ENCODE measurements around the gene ALOX15.

ALOX15 gene

DNA sequence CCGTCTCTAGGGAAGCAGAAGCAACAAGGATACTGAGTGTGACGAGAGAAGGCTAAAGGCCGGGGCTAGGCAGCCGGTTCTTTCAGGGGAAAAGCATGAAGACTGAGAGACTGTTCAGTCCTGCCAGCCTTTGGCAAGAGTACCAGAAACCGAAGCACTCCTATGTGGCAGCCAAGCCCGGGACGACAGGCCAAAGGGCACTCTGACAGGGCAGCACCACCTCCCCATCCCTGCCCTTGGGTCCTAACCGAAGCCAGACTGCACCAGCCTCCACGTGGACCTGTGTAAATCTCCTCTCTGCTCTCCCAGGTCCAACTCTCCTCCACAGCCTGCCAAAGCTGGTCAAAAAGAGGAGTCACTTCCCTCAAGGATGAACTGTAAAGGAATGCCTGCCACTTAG lies 23.5 kb upstream of the ALOX15 start:
- no peak overlapping the region for H3K27ac ChIP-seq (replicated peaks; ENCODE audit: low read length)
- no peak overlapping the region for H4K8ac ChIP-seq (ENCODE audit: low read depth, low read length)
- no peak overlapping the region for H2BK12ac ChIP-seq (ENCODE audit: low read length)

DNA sequence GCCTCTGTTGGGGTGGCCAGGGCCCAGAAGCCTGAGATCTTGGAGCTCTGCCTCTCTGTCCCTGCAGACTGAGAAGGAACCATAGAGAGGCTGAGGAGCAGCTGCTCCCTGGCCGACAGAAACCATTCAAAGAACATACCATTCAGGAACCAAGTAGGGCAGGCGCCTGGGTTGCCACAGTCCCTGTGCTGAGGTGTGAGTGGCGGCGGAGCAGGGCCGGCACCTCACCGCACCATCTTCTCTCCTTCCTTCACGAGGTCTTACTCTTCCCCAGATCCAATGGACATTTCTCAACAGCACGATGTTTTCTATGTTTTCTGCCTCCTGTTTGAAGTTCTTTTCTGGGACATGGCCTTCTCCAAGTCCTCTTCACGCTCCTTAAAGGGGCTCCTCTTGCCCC lies 22.8 kb upstream of the ALOX15 start:
- Histone ChIP-seq H4K8ac (ENCODE audit: low read depth, low read length) (no peak overlapping the region), H2BK120ac (ENCODE audit: low read depth, low read length) (no peak overlapping the region), H2AFZ (ENCODE audit: low read length) (no peak overlapping the region), H3K79me1 (ENCODE audit: low read depth, low read length) (no peaks in the 10 kb centered on the region), H2AK5ac (ENCODE audit: low read depth, low read length) (no peak overlapping the region), H3K9me3 (replicated peaks in 1 of 2; ENCODE audit: control insufficient read depth in 2 of 2, insufficient read depth in 1 of 2, low read depth in 1 of 2, low read length in 2 of 2) (no peaks in the 10 kb centered on the region), H3K4me3 (ENCODE audit: low read length in 2 of 2) (no peak overlapping the region), H3K4me2 (ENCODE audit: insufficient read depth, low read length, poor library complexity, severe bottlenecking) (no peak overlapping the region), H2BK15ac (ENCODE audit: low read length) (no peak overlapping the region), H2BK12ac (ENCODE audit: low read length) (no peak overlapping the region), H3K27me3 (ENCODE audit: control insufficient read depth in 3 of 3, insufficient read depth in 3 of 3, low read depth in 1 of 3, low read length in 3 of 3) (no peaks in the 10 kb centered on the region), H3K36me3 (replicated peaks in 1 of 2; ENCODE audit: control insufficient read depth in 2 of 2, insufficient read depth in 2 of 2, low read length in 2 of 2) (no peaks in the 10 kb centered on the region), H3K14ac (ENCODE audit: low read length) (no peak overlapping the region), H3K18ac (ENCODE audit: low read length) (no peak overlapping the region), H3K9ac (ENCODE audit: low read depth, low read length, poor library complexity) (no peak overlapping the region), H3K23ac (ENCODE audit: low read depth, low read length, poor library complexity) (no peak overlapping the region), H4K91ac (ENCODE audit: low read depth, low read length, poor library complexity) (no peak overlapping the region), H3K4me1 (ENCODE audit: control insufficient read depth in 2 of 2, insufficient read depth in 1 of 2, low read depth in 1 of 2, low read length in 2 of 2) (no peaks in the 10 kb centered on the region), H3K27ac (replicated peaks; ENCODE audit: low read length) (no peak overlapping the region), H3K4ac (ENCODE audit: low read length) (no peak overlapping the region), H2BK5ac (ENCODE audit: low read length) (no peak overlapping the region)
- no peak for DNase-seq (ENCODE audit: low spot score)
- no CpG with 5 or more reads among the region's 9 CpGs for WGBS, 2 donors (ENCODE audit: extremely low coverage in 2 of 2, insufficient read length in 2 of 2, insufficient replicate concordance in 1 of 2)

More for the DNA sequence above, 23.5 kb upstream of the ALOX15 start:
- peaks cover 0 to 3% of the 10 kb centered on the region in 2 donors for H3K36me3 ChIP-seq (replicated peaks in 1 of 2; ENCODE audit: control insufficient read depth in 2 of 2, insufficient read depth in 2 of 2, low read length in 2 of 2)
- H3K9me3 ChIP-seq (replicated peaks in 1 of 2; ENCODE audit: control insufficient read depth in 2 of 2, insufficient read depth in 1 of 2, low read depth in 1 of 2, low read length in 2 of 2), result no peaks in the 10 kb centered on the region
- H3K14ac ChIP-seq (ENCODE audit: low read length), result no peak overlapping the region
- H3K27me3 ChIP-seq (ENCODE audit: control insufficient read depth in 3 of 3, insufficient read depth in 3 of 3, low read depth in 1 of 3, low read length in 3 of 3), result no peaks in the 10 kb centered on the region
- H2BK15ac ChIP-seq (ENCODE audit: low read length), result no peak overlapping the region
- no peak overlapping the region for H3K4me2 ChIP-seq (ENCODE audit: insufficient read depth, low read length, poor library complexity, severe bottlenecking)
- no peak overlapping the region for H2AFZ ChIP-seq (ENCODE audit: low read length)
- DNase-seq (ENCODE audit: low spot score), result no peak
- no peak overlapping the region for H3K23ac ChIP-seq (ENCODE audit: low read depth, low read length, poor library complexity)
- no peak overlapping the region for H3K4ac ChIP-seq (ENCODE audit: low read length)
- H3K4me3 ChIP-seq (ENCODE audit: low read length in 2 of 2), result no peak overlapping the region
- WGBS, 2 donors (ENCODE audit: extremely low coverage in 2 of 2, insufficient read length in 2 of 2, insufficient replicate concordance in 1 of 2), result no CpG with 5 or more reads among the region's 9 CpGs
- H2BK120ac ChIP-seq (ENCODE audit: low read depth, low read length), result no peak overlapping the region
- no peak overlapping the region for H3K18ac ChIP-seq (ENCODE audit: low read length)
- no peak overlapping the region for H3K9ac ChIP-seq (ENCODE audit: low read depth, low read length, poor library complexity)
- no peak overlapping the region for H2BK5ac ChIP-seq (ENCODE audit: low read length)
- H2AK5ac ChIP-seq (ENCODE audit: low read depth, low read length), result no peak overlapping the region
- no peaks in the 10 kb centered on the region for H3K79me1 ChIP-seq (ENCODE audit: low read depth, low read length)
- no peak overlapping the region for H4K91ac ChIP-seq (ENCODE audit: low read depth, low read length, poor library complexity)
- H3K4me1 ChIP-seq (ENCODE audit: control insufficient read depth in 2 of 2, insufficient read depth in 1 of 2, low read depth in 1 of 2, low read length in 2 of 2), result no peaks in the 10 kb centered on the region

DNA sequence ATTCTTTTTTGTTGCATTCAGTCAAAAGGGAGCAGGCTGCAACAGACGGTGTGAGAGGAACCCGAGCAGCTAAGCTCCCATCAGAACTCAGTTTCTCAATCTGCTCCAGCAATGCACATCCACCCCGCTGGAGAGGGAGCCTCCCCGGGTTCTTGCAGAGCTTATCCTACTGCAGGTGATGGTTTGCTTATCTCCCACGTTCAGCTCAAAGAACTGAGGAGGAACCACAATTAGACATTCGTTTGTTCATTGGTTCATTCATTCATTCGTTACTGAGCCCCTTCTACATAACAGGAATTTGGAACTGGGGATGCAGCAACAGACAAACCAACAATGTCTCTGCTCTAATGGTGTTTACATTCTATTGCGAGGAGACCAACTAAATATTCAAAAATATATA lies 22.2 kb upstream of the ALOX15 start:
- no peak overlapping the region for H2BK5ac ChIP-seq (ENCODE audit: low read length)
- H2BK15ac ChIP-seq (ENCODE audit: low read length), result no peak overlapping the region

DNA sequence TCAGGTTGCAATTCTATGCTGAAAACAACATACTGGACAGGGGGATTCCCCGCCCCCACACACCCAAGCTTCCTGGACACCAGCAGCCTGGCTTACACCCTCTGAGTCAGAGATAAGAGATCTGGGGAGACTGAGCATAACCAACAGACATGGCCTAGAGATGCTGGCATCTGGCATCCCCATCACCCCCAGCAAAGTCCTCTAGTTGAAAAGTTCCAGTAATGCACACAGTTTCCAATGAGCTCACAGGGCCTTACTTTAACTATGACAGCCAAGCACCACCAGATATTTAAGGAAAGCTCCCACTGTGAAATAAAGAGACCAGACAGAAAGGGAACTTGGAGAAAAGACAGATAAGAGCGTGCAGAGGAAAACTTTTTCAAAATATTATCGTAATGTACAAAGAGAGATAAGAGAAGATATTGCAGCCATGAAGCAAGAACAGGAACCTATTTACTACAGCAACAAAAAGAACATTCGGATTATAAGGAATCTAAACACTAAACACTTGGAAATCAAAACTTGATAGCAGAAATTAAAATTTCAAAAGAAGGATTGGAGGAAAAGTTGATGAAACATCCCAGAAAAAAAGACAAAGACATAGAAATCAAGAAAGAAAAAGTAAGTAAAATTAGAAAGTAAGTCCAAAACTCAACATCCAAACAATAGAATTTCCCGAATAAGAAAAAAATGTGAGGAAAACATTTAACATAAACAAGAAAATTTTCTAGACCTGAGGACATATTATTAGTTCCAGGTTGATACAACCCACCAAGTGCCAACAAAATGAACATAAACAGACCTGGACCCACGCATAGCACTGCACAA lies 17.2 kb upstream of the ALOX15 start:
- Histone ChIP-seq H2BK120ac (ENCODE audit: low read depth, low read length) (no peak overlapping the region), H2BK5ac (ENCODE audit: low read length) (no peak overlapping the region), H3K9me3 (replicated peaks in 1 of 2; ENCODE audit: control insufficient read depth in 2 of 2, insufficient read depth in 1 of 2, low read depth in 1 of 2, low read length in 2 of 2) (no peaks in the 10 kb centered on the region), H3K9ac (ENCODE audit: low read depth, low read length, poor library complexity) (no peak overlapping the region), H3K4me2 (ENCODE audit: insufficient read depth, low read length, poor library complexity, severe bottlenecking) (no peak overlapping the region), H3K23ac (ENCODE audit: low read depth, low read length, poor library complexity) (no peak overlapping the region), H3K14ac (ENCODE audit: low read length) (no peak overlapping the region), H3K27me3 (ENCODE audit: control insufficient read depth in 3 of 3, insufficient read depth in 3 of 3, low read depth in 1 of 3, low read length in 3 of 3) (peaks cover 0 to under 1% (median 0%) of the 10 kb centered on the region in 3 experiments), H4K8ac (ENCODE audit: low read depth, low read length) (no peak overlapping the region), H3K18ac (ENCODE audit: low read length) (no peak overlapping the region), H2AFZ (ENCODE audit: low read length) (no peak overlapping the region), H3K36me3 (replicated peaks in 1 of 2; ENCODE audit: control insufficient read depth in 2 of 2, insufficient read depth in 2 of 2, low read length in 2 of 2) (no peaks in the 10 kb centered on the region), H3K4me1 (ENCODE audit: control insufficient read depth in 2 of 2, insufficient read depth in 1 of 2, low read depth in 1 of 2, low read length in 2 of 2) (no peaks in the 10 kb centered on the region), H3K27ac (replicated peaks; ENCODE audit: low read length) (no peak overlapping the region), H3K79me1 (ENCODE audit: low read depth, low read length) (no peaks in the 10 kb centered on the region), H2BK15ac (ENCODE audit: low read length) (no peak overlapping the region), H3K4me3 (ENCODE audit: low read length in 2 of 2) (no peak overlapping the region), H2BK12ac (ENCODE audit: low read length) (no peak overlapping the region), H2AK5ac (ENCODE audit: low read depth, low read length) (no peak overlapping the region), H3K4ac (ENCODE audit: low read length) (no peak overlapping the region), H4K91ac (ENCODE audit: low read depth, low read length, poor library complexity) (no peak overlapping the region)
- WGBS, 2 donors (ENCODE audit: extremely low coverage in 2 of 2, insufficient read length in 2 of 2, insufficient replicate concordance in 1 of 2), result no CpG with 5 or more reads among the region's 6 CpGs
- DNase-seq (ENCODE audit: low spot score), result no peak

More for the DNA sequence above, 22.2 kb upstream of the ALOX15 start:
- Histone ChIP-seq H3K4ac (ENCODE audit: low read length) (no peak overlapping the region), H3K18ac (ENCODE audit: low read length) (no peak overlapping the region), H3K4me2 (ENCODE audit: insufficient read depth, low read length, poor library complexity, severe bottlenecking) (no peak overlapping the region), H2AFZ (ENCODE audit: low read length) (no peak overlapping the region), H3K79me1 (ENCODE audit: low read depth, low read length) (no peaks in the 10 kb centered on the region), H3K9ac (ENCODE audit: low read depth, low read length, poor library complexity) (no peak overlapping the region), H3K36me3 (replicated peaks in 1 of 2; ENCODE audit: control insufficient read depth in 2 of 2, insufficient read depth in 2 of 2, low read length in 2 of 2) (no peaks in the 10 kb centered on the region), H3K14ac (ENCODE audit: low read length) (no peak overlapping the region), H2BK12ac (ENCODE audit: low read length) (no peak overlapping the region), H3K9me3 (replicated peaks in 1 of 2; ENCODE audit: control insufficient read depth in 2 of 2, insufficient read depth in 1 of 2, low read depth in 1 of 2, low read length in 2 of 2) (no peaks in the 10 kb centered on the region), H3K23ac (ENCODE audit: low read depth, low read length, poor library complexity) (no peak overlapping the region), H2AK5ac (ENCODE audit: low read depth, low read length) (no peak overlapping the region), H3K27me3 (ENCODE audit: control insufficient read depth in 3 of 3, insufficient read depth in 3 of 3, low read depth in 1 of 3, low read length in 3 of 3) (no peaks in the 10 kb centered on the region), H4K91ac (ENCODE audit: low read depth, low read length, poor library complexity) (no peak overlapping the region), H3K4me3 (ENCODE audit: low read length in 2 of 2) (no peak overlapping the region), H4K8ac (ENCODE audit: low read depth, low read length) (no peak overlapping the region), H3K27ac (replicated peaks; ENCODE audit: low read length) (no peak overlapping the region), H3K4me1 (ENCODE audit: control insufficient read depth in 2 of 2, insufficient read depth in 1 of 2, low read depth in 1 of 2, low read length in 2 of 2) (no peaks in the 10 kb centered on the region), H2BK120ac (ENCODE audit: low read depth, low read length) (no peak overlapping the region)
- no peak for DNase-seq (ENCODE audit: low spot score)
- WGBS, 2 donors (ENCODE audit: extremely low coverage in 2 of 2, insufficient read length in 2 of 2, insufficient replicate concordance in 1 of 2), result no CpG with 5 or more reads among the region's 8 CpGs
